Measurements from ENCODE around the gene SYNJ2. TPM values are rescaled to one million over a fixed set of nuclear protein-coding genes. Genes with fewer than 3 reads are reported as not detected.

Gene SYNJ2
- total RNA-seq, 1 experiment from 2014 or later = 24.5 TPM

DNA sequence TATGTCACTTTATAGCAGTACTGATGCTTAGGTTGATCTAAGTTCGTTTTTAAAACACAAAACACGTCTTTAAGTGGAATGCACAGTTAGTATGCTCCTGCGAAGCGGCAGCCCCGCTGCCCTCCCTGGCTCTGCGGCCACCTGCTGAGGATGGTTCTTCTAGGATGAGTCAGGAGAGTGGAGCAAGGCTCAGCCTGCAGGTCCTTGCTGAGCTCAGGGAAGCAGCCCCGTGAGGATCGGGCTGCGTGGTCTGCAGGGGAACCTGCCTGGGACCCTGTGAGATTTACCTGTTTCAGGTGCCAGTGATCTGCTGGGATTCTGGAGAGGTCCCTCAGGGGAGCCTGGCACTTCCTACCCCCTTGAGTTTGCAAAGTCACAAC, 57.5 kb downstream of the SYNJ2 start:
- DNase-seq = no peak
- no peak overlapping the region for H3K27ac ChIP-seq (ENCODE audit: insufficient read length, low read depth, low read length)

More for the DNA sequence above, 57.5 kb downstream of the SYNJ2 start:
- H2AK5ac ChIP-seq (ENCODE audit: insufficient read length, low read length) = no peak overlapping the region
- no peak overlapping the region for H2AFZ ChIP-seq (ENCODE audit: low read length)
- no peak overlapping the region for H3K9ac ChIP-seq (ENCODE audit: extremely low read depth, insufficient read length, low read length)
- H3K27me3 ChIP-seq (ENCODE audit: insufficient read depth, low read length) = no peaks in the 10 kb centered on the region
- no peak for TF ChIP-seq CTCF (conservative IDR thresholded peaks at IDR 0.05)
- WGBS (ENCODE audit: extremely low coverage, insufficient read length, low lambda C conversion rate) = no CpG with 5 or more reads among the region's 9 CpGs
- Mint-ChIP-seq H3K27me3 (ENCODE audit: low read depth) (no peaks in the 10 kb centered on the region), H3K27ac (0 out of 7 replicates have a peak overlapping the region, but pooled peaks of 2 of the 3 experiments have one; percentile 33 to 78), H3K9me3 (peaks cover 0 to 3% of the 10 kb centered on the region in 2 experiments; a peak in 1 of 5 replicates), H3K36me3 (ENCODE audit: insufficient read depth in 1 of 3, low read depth in 3 of 3) (peaks cover 7 to 25% (median 8%) of the 10 kb centered on the region in 3 experiments), H3K4me1 (peaks cover 16 to 20% of the 10 kb centered on the region in 2 experiments), H3K4me3 (peak overlapping the region in 1 of 2 experiments; percentile 43; a peak in 1 of 5 replicates)
- H3K4me2 ChIP-seq (ENCODE audit: insufficient read depth, insufficient read length, low read length) = no peak overlapping the region
- no peaks in the 10 kb centered on the region for H3K23me2 ChIP-seq (ENCODE audit: insufficient read length, low read depth, low read length, poor library complexity, severe bottlenecking)
- H3K14ac ChIP-seq (ENCODE audit: insufficient read depth, low read length) = no peak overlapping the region
- H3K79me1 ChIP-seq (ENCODE audit: insufficient read depth, low read depth, low read length, poor library complexity, severe bottlenecking) = no peaks in the 10 kb centered on the region
- H4K8ac ChIP-seq (replicated peaks; ENCODE audit: insufficient read length, low read depth, low read length) = no peak overlapping the region
- H3K9me3 ChIP-seq (ENCODE audit: control insufficient read depth, low read depth, low read length) = no peaks in the 10 kb centered on the region
- H2BK15ac ChIP-seq (ENCODE audit: low read depth, low read length) = no peak overlapping the region
- no peak overlapping the region for H2BK5ac ChIP-seq (ENCODE audit: insufficient read length, low read length)
- no peaks in the 10 kb centered on the region for H4K20me1 ChIP-seq (ENCODE audit: control insufficient read depth, insufficient read depth, insufficient read length)
- no peak overlapping the region for H2BK120ac ChIP-seq (ENCODE audit: low read depth, low read length, poor library complexity, severe bottlenecking)
- H2BK12ac ChIP-seq (ENCODE audit: insufficient read length, low read depth, low read length) = no peak overlapping the region
- no peak overlapping the region for H3T11ph ChIP-seq (ENCODE audit: low read length)
- H4K91ac ChIP-seq (ENCODE audit: insufficient read length, low read depth, low read length) = no peak overlapping the region
- no peak overlapping the region for H2BK20ac ChIP-seq (ENCODE audit: low read depth, low read length, poor library complexity, severe bottlenecking)
- H4K5ac ChIP-seq (ENCODE audit: insufficient read length, low read depth, low read length) = no peak overlapping the region
- H3K4me1 ChIP-seq (ENCODE audit: insufficient read depth, low read length) = no peaks in the 10 kb centered on the region; the same call in 1 of the 2 replicates
- no peak overlapping the region for H3K4ac ChIP-seq (ENCODE audit: low read depth, low read length)
- H3K79me2 ChIP-seq (ENCODE audit: insufficient read depth, low read length) = no peaks in the 10 kb centered on the region
- no peak overlapping the region for H3K56ac ChIP-seq (ENCODE audit: insufficient read length, low read depth, low read length)
- H3K18ac ChIP-seq (ENCODE audit: insufficient read length, low read depth, low read length) = no peak overlapping the region
- H3K23ac ChIP-seq (ENCODE audit: insufficient read length, low read depth, low read length) = no peak overlapping the region
